ENCODE data around the gene MAIP1.

- TF ChIP-seq CTCF (conservative IDR thresholded peaks at IDR 0.05) (no peak), EZH2 (IDR thresholded peaks at IDR 0.05; ENCODE audit: low read depth) (no peak)
These were observed 8.5 kb upstream of the MAIP1 start for GRCh38 chr2:199946836-199947235.

Data from PC-9 (cell line).